Aorta (tissue), 5 donors: ENCODE measurements around the gene FLCN. TPM values are rescaled to one million over a fixed set of nuclear protein-coding genes. Genes with fewer than 3 reads are reported as not detected.
A peak's percentile ranks its signal among the peaks of the same experiment; 100 is the strongest.

ENCODE experiments used
- ATAC-seq: fragments of 200-7000 bp; cut with Tn5 transposase; one replicate; pipeline ENCODE4 v1.9.1; 2022; ENCODE audit warnings: moderate library complexity; ENCODE audit not compliant: low FRiP score
- DNase-seq, 2 donors: peaks; one replicate each; pipeline ENCODE4 v3.0.0-alpha.2; 2020
- H3K27ac ChIP-seq, 2 donors: one replicate each; pipeline ENCODE4 v1.5.1; 2013; ENCODE audit warnings: low read length in 2 of 2, mild to moderate bottlenecking in 2 of 2, moderate library complexity in 2 of 2, control low read depth in 1 of 2, inconsistent platforms in 1 of 2, low read depth in 1 of 2
- H3K27me3 ChIP-seq, 2 donors: one replicate each; pipeline ENCODE4 v1.6.1; 2013; ENCODE audit warnings: control low read depth in 1 of 2, low read length in 1 of 2, mild to moderate bottlenecking in 1 of 2, moderate library complexity in 1 of 2; ENCODE audit not compliant: insufficient read depth in 2 of 2, control insufficient read depth in 1 of 2
- H3K36me3 ChIP-seq, 2 donors: one replicate each; pipeline ENCODE4 v1.6.1; 2013; ENCODE audit warnings: control low read depth in 1 of 2, low read length in 1 of 2, mild to moderate bottlenecking in 1 of 2; ENCODE audit not compliant: insufficient read depth in 2 of 2, control insufficient read depth in 1 of 2
- H3K4me1 ChIP-seq, 2 donors: one replicate each; pipeline ENCODE4 v1.6.1; 2013; ENCODE audit warnings: low read length in 2 of 2, control low read depth in 1 of 2, mild to moderate bottlenecking in 1 of 2, moderate library complexity in 1 of 2; ENCODE audit not compliant: insufficient read depth in 2 of 2, control insufficient read depth in 1 of 2
- H3K4me3 ChIP-seq, 2 donors: one replicate each; pipeline ENCODE4 v1.5.1; 2013; ENCODE audit warnings: low read length in 2 of 2, control low read depth in 1 of 2, mild to moderate bottlenecking in 1 of 2
- H3K9me3 ChIP-seq: one replicate; pipeline ENCODE4 v1.6.1; 2013; ENCODE audit warnings: mild to moderate bottlenecking, low read length; ENCODE audit not compliant: control insufficient read depth
- WGBS, 2 donors: extraction: QIAGEN DNeasy Blood & Tissue Kit; methylation state at CpG; one replicate each; pipeline ENCODE4 v1.1.7; 2013; 5-methylcytosine and 5-hydroxymethylcytosine counted together
- intact Hi-C, 2 donors: fragments of 100-400 bp; cut with DNase I; formaldehyde crosslinking; loops; one replicate each; pipeline versions ENCODE4 v1.14.2 to v1.15.0; 2022
- polyA plus RNA-seq, 2 donors: library from polyadenylated mRNA; stranded (reverse); fragments of 200-250 nt; gene quantifications; one replicate each; pipeline ENCODE4 v1.2.3, GENCODE V29; 2013
- total RNA-seq, 2 donors: library from RNA; stranded (reverse); fragmentation: NEBNext Ultra II Directional; extraction: Animal tissue kit (Norgen Biotek cat#: 25700); gene quantifications; one replicate each; pipeline ENCODE4 v1.2.1, GENCODE V29; 2021
- donor health status: healthy with polysubstance abuse.
- donor health status: Bipolar disorder and iron deficiency.
- donor health status: DM: no; HTN: no; CAD: no.
- donor health status: DM: no; HTN: no; CAD: no.
- donor health status: DM: yes; HTN: yes; CAD: no.

FLCN gene
- total and polyA plus RNA-seq, 4 donors, result 12.5 to 85.0 (median 67.6) TPM

DNA sequence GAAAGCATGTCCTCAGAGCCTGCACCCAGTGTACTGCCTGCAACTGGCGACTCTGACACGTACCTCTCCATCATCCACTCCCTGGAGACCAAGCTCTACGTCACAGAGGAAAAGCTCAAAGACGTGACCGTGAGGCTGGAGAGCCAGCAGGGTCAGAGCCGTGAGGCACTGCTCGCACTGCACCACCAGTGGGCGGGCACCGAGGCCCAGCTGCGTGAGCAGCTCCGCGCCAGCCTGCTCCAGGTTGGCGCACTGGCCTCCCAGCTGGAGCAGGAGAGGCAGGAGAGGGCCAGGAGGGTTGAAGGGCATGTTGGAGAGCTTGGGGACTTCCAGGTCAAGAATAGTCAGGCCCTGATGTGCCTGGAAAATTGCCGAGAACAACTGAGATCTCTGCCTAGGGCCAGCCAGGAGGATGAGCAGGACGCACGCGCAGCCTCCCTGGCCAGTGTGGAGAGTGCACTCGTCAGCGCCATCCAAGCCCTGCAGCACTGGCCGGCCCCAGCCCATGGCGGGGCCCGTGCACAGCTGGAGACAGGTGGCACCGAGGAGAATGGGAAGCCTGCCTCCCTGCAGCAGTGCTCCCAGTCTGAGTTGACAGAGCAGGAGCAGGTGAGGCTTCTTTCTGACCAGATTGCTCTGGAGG is 71.2 kb downstream of the FLCN start:
- DNase-seq, result peak in 1 of 2 donors; percentile 27
- Histone ChIP-seq H3K27me3 (no peaks in the 10 kb centered on the region), H3K9me3 (no peaks in the 10 kb centered on the region), H3K4me1 (no peaks in the 10 kb centered on the region), H3K4me3 (no peak overlapping the region), H3K27ac (no peak overlapping the region), H3K36me3 (peaks cover 0 to 24% of the 10 kb centered on the region in 2 donors)
- intact Hi-C loops, result no loop called here
- WGBS, 2 donors, result 86 to 88% methylated on average over 23 of the region's 23 CpGs
- no peak for ATAC-seq

GRCh38 chr17:17164676-17165075 is 72.3 kb downstream of the FLCN start:
- DNase-seq, result peak in 1 of 2 donors; percentile 34
- H3K27ac ChIP-seq, result no peak overlapping the region
- H3K9me3 ChIP-seq, result no peaks in the 10 kb centered on the region
- H3K4me3 ChIP-seq, result no peak overlapping the region
- H3K4me1 ChIP-seq, result no peaks in the 10 kb centered on the region
- WGBS, 2 donors, result 91 to 96% methylated on average over 17 of the region's 17 CpGs
- intact Hi-C loops, result no loop called here
- no peak for ATAC-seq
- H3K36me3 ChIP-seq, result peaks cover 3 to 24% of the 10 kb centered on the region in 2 donors
- H3K27me3 ChIP-seq, result no peaks in the 10 kb centered on the region

GRCh38 chr17:17164156-17164555 is 72.8 kb downstream of the FLCN start:
- H3K27ac ChIP-seq, result no peak overlapping the region
- 93% methylated on average over 25 of the region's 25 CpGs for WGBS, 2 donors
- H3K4me3 ChIP-seq, result no peak overlapping the region
- H3K36me3 ChIP-seq, result peaks cover 3 to 26% of the 10 kb centered on the region in 2 donors
- intact Hi-C loops, result no loop called here
- DNase-seq (no peak), ATAC-seq (no peak)
- no peaks in the 10 kb centered on the region for H3K27me3 ChIP-seq
- H3K9me3 ChIP-seq, result no peaks in the 10 kb centered on the region
- H3K4me1 ChIP-seq, result no peaks in the 10 kb centered on the region

Other genes starting within 250 kb of the FLCN start
- gene MPRIP, start 194.7 kb downstream of the FLCN start, total RNA-seq, result 100 to 1,000 TPM; 361 to 519 TPM
- 100 to 1,000 TPM in 1 of 2 donors, 10 to 100 TPM in 1; 97.8 to 241 TPM for gene MPRIP, start 194.7 kb downstream of the FLCN start, polyA plus RNA-seq
- 1 to 10 TPM; 1.3 to 1.8 TPM for gene PLD6, start 30.8 kb downstream of the FLCN start, total RNA-seq
- 1 to 10 TPM in 1 of 2 donors, under 1 TPM in 1; 0.13 to 2.1 TPM for gene PLD6, start 30.8 kb downstream of the FLCN start, polyA plus RNA-seq
- gene COPS3, start 44.1 kb upstream of the FLCN start, total RNA-seq, result 10 to 100 TPM; 39.2 to 40.3 TPM
- 10 to 100 TPM; 32.5 to 39.3 TPM for gene COPS3, start 44.1 kb upstream of the FLCN start, polyA plus RNA-seq
- 1 to 10 TPM; 1.2 to 2.2 TPM for gene NT5M, start 66.2 kb upstream of the FLCN start, total RNA-seq
- 1 to 10 TPM in 1 of 2 donors, not detected in 1; 1.6 TPM for gene NT5M, start 66.2 kb upstream of the FLCN start, polyA plus RNA-seq
- 10 to 100 TPM in 1 of 2 donors, 1 to 10 TPM in 1; 7.7 to 11.1 TPM for gene MED9, start 239.8 kb upstream of the FLCN start, total RNA-seq
- 1 to 10 TPM; 6.6 to 7.9 TPM for gene MED9, start 239.8 kb upstream of the FLCN start, polyA plus RNA-seq